Astrocyte of the cerebellum (primary cell): ENCODE measurements around the gene FEN1.

ENCODE experiments used
- DNase-seq: peaks from one replicate; pipeline ENCODE4 v3.0.0-alpha.2; 2011; ENCODE audit warnings: low read depth
- H3K4me3 ChIP-seq: 2 replicates; pipeline ENCODE4 v1.5.1; 2011; ENCODE audit warnings: mild to moderate bottlenecking, low read depth, low read length, moderate library complexity
- in situ Hi-C: cut with HindIII; loops from 2 replicates; pipeline ENCODE4 v1.10.0; 2017; ENCODE audit warnings: low sequenced_read_pairs
- TF ChIP-seq, protein P1 (sequence below): IDR thresholded peaks from 2 replicates; pipeline ENCODE4 v1.5.1; 2012; ENCODE audit warnings: low read length, low read depth, moderate library complexity, mild to moderate bottlenecking; ENCODE audit errors: missing control alignments

The FEN1 gene

DNA sequence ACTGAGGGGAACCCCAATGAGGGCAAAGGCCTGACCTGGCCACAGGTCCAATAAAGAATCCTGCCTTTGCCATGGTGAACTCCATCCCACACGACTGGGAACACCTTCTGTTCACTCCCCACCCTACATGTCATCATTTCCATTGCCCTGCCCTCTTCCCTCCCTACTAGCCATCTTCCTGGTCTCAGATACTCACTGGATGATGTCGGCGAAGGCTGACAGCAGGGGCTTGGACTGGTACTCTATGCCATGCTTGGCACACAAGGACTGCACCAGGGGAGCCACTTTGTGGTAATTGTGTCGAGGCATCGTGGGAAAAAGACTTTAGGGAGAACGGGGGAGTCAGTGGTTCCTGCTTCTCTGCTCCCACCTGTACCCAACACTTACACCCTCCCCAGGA, 9.9 kb downstream of the FEN1 start:
- in situ Hi-C loops: no loop called here
- H3K4me3 ChIP-seq: no peak overlapping the region
- DNase-seq: no peak
- TF ChIP-seq, protein P1, sequence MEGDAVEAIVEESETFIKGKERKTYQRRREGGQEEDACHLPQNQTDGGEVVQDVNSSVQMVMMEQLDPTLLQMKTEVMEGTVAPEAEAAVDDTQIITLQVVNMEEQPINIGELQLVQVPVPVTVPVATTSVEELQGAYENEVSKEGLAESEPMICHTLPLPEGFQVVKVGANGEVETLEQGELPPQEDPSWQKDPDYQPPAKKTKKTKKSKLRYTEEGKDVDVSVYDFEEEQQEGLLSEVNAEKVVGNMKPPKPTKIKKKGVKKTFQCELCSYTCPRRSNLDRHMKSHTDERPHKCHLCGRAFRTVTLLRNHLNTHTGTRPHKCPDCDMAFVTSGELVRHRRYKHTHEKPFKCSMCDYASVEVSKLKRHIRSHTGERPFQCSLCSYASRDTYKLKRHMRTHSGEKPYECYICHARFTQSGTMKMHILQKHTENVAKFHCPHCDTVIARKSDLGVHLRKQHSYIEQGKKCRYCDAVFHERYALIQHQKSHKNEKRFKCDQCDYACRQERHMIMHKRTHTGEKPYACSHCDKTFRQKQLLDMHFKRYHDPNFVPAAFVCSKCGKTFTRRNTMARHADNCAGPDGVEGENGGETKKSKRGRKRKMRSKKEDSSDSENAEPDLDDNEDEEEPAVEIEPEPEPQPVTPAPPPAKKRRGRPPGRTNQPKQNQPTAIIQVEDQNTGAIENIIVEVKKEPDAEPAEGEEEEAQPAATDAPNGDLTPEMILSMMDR: no peak

DNA sequence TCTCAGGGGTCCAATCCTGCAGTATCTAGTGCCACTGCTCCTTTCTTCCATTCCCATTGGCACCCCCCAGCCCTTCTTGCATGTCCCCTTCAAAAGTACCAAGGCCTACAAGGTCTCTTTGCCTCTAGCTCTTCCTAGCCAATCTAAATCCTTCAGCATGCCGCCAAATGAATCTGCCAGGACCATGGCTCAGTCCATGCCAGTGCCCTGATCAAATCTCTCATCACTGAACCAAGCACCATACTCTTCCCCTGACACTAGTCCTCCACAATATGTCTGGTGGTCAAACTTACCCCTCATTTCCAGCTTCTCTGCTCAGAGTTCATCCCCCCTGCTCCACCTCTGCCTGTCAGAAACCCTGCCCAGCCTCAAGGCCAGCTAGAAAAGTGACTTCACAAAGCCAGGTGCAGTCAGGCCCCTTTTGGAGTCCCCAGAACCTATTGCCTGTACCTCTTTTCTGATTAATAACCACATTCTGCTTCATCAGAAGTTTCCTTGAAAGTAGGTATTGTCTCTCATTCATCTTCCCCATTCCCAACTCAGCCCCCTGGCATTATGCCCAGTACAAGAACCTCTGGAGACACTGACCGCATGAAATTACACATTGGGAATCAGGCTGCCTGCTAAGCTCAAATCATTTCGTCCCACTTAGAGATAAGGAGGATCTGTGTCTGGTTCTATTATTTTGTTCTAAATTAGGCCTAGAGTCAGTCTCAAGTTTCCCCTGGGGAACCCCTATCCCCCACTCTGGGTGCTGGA, 11.4 kb downstream of the FEN1 start:
- in situ Hi-C loops: no loop called here
- TF ChIP-seq, protein P1: no peak
- no peak for DNase-seq
- no peak overlapping the region for H3K4me3 ChIP-seq

DNA sequence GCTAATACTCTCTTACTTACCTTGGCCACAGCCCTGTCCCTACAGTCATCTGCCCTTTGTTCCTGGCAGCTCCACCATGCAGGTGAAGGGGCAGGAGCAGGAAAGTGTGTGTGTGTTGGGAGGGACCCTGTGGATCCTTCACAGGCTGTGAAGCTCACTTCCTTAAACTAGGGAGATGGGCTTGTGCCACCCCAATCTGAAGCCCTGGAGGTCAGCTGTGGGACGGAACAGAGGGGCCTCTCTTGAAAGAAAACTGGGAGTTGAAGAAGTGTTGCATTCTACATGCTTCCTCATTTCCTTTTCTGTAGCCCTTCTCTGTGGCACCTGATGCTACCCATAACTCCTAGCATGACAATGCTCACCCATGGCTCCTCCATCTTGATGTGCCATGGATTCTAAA, 12.4 kb downstream of the FEN1 start:
- in situ Hi-C loops: no loop called here
- no peak overlapping the region for H3K4me3 ChIP-seq
- TF ChIP-seq, protein P1: no peak
- no peak for DNase-seq

DNA sequence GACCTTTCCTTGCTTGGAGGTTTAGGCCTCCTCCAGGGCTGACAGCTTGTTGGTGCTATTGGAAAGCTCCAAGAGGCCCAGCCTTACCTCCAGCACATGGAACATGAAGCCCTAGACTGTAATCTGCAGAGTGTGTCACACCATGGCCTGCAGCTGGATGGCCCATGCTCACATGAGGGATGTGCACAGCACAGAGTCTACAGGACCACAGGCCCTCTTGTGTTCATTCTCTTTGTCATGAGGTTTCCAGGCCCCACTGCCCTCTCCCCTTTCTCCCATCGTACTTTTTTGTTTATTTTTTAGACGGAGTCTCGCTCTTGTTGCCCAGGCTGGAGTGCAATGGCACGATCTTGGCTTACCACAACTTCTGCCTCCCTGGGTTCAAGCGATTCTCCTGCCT, 14.1 kb downstream of the FEN1 start:
- DNase-seq: no peak
- TF ChIP-seq, protein P1: no peak
- in situ Hi-C loops: no loop called here
- no peak overlapping the region for H3K4me3 ChIP-seq

DNA sequence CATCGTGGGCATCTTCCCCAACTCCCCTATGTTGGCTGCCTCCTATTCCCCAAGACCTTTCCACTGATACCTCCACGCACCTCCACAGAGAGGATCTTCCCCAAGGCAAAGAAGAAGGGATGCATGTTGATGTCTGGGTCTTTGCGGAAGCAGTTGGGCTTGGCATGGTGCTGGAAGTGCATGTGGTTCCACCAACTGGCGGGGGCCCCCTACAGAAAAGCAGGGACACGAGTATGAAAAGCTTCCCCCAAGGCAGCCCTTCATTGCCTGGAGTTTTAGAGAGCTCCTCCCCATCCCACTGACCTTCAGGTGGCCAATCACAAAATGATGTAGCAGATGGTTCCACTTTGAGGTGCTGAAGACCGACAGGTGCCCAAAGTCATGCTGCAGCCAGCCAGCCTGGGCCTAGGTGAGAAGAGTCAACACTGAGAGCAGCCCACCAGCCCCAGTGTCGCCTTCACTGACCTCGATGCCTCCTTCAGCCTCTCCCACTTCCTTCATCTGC, 18.0 kb downstream of the FEN1 start:
- TF ChIP-seq, protein P1: no peak
- H3K4me3 ChIP-seq: no peak overlapping the region
- no peak for DNase-seq
- in situ Hi-C loops: loop anchor here (10.0 kb wide), 2 partner anchors 114 to 294 kb away; no protein-coding TSS in a partner anchor

DNA sequence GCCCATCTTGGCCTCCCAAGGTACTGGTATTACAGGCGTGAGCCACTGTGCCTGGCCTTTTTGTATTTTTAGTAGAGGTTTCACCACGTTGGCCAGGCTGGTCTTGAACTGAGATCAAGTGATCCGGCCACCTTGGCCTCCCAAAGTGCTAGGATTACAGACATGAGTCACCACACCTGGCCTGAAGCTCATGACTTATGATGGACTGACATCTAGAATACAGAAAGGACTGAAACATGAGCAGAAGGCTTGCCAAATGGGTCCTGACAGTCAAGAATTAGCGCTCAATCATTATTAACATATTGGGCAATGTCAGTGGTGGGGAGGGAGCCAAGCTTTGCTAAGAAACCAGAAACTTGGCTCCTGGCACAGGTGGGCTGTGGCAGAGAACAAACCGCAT, 19.1 kb downstream of the FEN1 start:
- DNase-seq: no peak
- TF ChIP-seq, protein P1: no peak
- H3K4me3 ChIP-seq: no peak overlapping the region
- in situ Hi-C loops: loop anchor here (10.0 kb wide), 2 partner anchors 113 to 293 kb away; no protein-coding TSS in a partner anchor
